ENCODE results near the gene ZRANB2.

GRCh38 chr1:71054791-71055190 is 26.0 kb downstream of the ZRANB2 start:
- TF ChIP-seq CTCF (IDR thresholded peaks at IDR 0.05; ENCODE audit: poor library complexity) (no peak), EZH2phosphoT487 (IDR thresholded peaks at IDR 0.05; ENCODE audit: low read depth, severe bottlenecking, unreplicated experiment) (no peak)

Data from hepatocyte (in vitro differentiated cells).